Progenitor cell of endocrine pancreas (in vitro differentiated cells): Measurements from ENCODE around the gene SGK1. TPM values are rescaled to one million over a fixed set of nuclear protein-coding genes. Genes with fewer than 3 reads are reported as not detected.

Experiments used
- DNase-seq: peaks from one replicate; pipeline ENCODE4 v3.0.0; 2021; ENCODE audit warnings: low spot score; ENCODE audit not compliant: unreplicated experiment
- H3K27ac Mint-ChIP-seq: 2 replicates; pipeline ENCODE4 v1.8.0; 2021; ENCODE audit warnings: mild to moderate bottlenecking, moderate library complexity, mixed read lengths
- H3K27me3 Mint-ChIP-seq: 2 replicates; pipeline ENCODE4 v1.8.0; 2021; ENCODE audit warnings: mixed read lengths
- H3K36me3 Mint-ChIP-seq: 2 replicates; pipeline ENCODE4 v1.8.0; 2022; ENCODE audit warnings: mixed read lengths; ENCODE audit not compliant: insufficient read depth
- H3K4me1 Mint-ChIP-seq: 2 replicates; pipeline ENCODE4 v1.8.0; 2021; ENCODE audit warnings: low read depth, mixed read lengths
- H3K4me3 Mint-ChIP-seq: 2 replicates; pipeline ENCODE4 v1.8.0; 2021; ENCODE audit warnings: low read depth, mild to moderate bottlenecking, moderate library complexity, mixed read lengths
- H3K9me3 Mint-ChIP-seq: 2 replicates; pipeline ENCODE4 v1.8.0; 2021; ENCODE audit warnings: low read depth, mixed read lengths
- total RNA-seq: library from RNA; stranded (reverse); gene quantifications from 2 replicates; pipeline ENCODE4 v1.2.1, GENCODE V29; 2021
- TF ChIP-seq, protein P1 (sequence below): fragments of 200-600 bp; sonication (generic); IDR thresholded peaks from one replicate; pipeline ENCODE4 v1.5.0; 2021; ENCODE audit warnings: antibody characterized with exemption, mild to moderate bottlenecking; ENCODE audit not compliant: unreplicated experiment

SGK1 gene
- total RNA-seq, 1 donor from 2014 or later = 13.9 TPM

DNA sequence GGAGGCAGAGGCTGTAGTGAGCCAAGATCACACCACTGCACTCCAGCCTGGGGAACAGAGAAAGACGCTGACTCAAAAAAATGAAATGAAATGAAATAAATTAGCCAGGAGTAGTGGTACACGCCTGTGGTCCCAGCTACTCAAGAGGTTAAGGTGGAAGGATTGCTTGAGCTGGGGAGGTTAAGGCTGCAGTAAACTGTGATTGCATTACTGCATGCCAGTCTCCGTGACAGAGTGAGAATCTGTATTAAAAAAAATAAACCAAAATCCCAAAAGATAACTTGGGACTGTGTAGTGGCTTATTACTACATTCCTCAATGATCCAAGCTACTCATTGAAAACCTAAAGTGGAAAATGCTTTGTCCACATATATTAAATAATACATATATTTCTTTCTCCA lies 87.0 kb downstream of the SGK1 start:
- no peaks in the 10 kb centered on the region for H3K4me1 Mint-ChIP-seq

DNA sequence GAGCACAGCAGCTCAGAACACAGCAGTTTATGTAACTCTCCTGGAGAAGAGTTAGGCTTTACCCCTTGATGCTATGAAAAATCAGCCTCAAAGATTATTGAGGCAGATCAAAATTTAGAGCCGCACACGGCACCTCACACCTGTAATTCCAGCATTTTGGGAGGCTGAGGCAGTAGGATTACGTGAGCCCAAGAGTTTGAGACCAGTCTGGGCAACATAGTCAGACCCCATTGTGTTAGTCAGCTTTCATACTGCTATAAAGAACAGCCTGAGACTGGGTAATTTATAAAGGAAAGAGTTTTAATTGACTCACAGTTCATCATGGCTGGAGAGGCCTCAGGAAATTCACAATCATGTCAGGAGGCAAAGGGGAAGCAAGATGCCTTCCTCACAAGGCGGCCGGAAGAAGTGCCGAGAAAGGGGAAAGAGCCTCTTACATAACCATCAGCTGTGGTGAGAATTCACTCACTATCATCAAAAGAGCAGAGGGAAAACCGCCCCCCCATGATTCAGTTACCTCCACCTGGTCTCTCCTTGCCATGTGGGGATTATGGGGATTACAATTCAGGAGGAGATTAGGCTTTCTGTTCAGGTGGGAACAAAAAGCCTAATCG lies 87.7 kb downstream of the SGK1 start:
- DNase-seq = no peak
- Mint-ChIP-seq H3K36me3 (no peaks in the 10 kb centered on the region), H3K4me3 (no peak overlapping the region), H3K27me3 (no peaks in the 10 kb centered on the region), H3K27ac (no peak overlapping the region), H3K9me3 (no peaks in the 10 kb centered on the region), H3K4me1 (no peaks in the 10 kb centered on the region)
- TF ChIP-seq, protein P1, sequence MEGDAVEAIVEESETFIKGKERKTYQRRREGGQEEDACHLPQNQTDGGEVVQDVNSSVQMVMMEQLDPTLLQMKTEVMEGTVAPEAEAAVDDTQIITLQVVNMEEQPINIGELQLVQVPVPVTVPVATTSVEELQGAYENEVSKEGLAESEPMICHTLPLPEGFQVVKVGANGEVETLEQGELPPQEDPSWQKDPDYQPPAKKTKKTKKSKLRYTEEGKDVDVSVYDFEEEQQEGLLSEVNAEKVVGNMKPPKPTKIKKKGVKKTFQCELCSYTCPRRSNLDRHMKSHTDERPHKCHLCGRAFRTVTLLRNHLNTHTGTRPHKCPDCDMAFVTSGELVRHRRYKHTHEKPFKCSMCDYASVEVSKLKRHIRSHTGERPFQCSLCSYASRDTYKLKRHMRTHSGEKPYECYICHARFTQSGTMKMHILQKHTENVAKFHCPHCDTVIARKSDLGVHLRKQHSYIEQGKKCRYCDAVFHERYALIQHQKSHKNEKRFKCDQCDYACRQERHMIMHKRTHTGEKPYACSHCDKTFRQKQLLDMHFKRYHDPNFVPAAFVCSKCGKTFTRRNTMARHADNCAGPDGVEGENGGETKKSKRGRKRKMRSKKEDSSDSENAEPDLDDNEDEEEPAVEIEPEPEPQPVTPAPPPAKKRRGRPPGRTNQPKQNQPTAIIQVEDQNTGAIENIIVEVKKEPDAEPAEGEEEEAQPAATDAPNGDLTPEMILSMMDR = no peak

More for the DNA sequence above, 87.0 kb downstream of the SGK1 start:
- no peak overlapping the region for H3K27ac Mint-ChIP-seq
- no peaks in the 10 kb centered on the region for H3K9me3 Mint-ChIP-seq
- H3K27me3 Mint-ChIP-seq = no peaks in the 10 kb centered on the region
- no peaks in the 10 kb centered on the region for H3K36me3 Mint-ChIP-seq
- TF ChIP-seq, protein P1 = no peak
- H3K4me3 Mint-ChIP-seq = no peak overlapping the region
- DNase-seq = no peak

DNA sequence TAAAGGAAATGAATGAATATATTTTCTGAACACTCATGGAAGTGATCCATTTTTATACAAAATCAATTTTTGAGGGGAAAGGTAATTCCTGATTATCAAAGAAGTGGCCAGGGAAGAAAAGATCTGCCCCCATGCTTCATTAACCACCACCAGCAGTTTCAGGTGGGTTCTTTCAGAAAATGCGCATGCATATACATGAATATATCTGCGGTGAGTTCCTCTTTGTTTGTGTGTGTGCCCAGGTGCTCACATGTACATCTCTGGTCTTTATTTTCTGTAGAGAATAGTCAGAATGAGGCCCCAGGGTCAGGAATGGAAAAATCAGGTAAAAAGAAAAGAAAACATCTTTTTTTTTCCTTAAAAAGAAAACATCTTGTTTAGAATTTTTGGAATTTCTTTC lies 88.4 kb downstream of the SGK1 start:
- H3K9me3 Mint-ChIP-seq = no peaks in the 10 kb centered on the region
- TF ChIP-seq, protein P1 = no peak
- no peak overlapping the region for H3K4me3 Mint-ChIP-seq
- no peak for DNase-seq
- no peaks in the 10 kb centered on the region for H3K27me3 Mint-ChIP-seq
- no peak overlapping the region for H3K27ac Mint-ChIP-seq
- H3K4me1 Mint-ChIP-seq = no peaks in the 10 kb centered on the region
- H3K36me3 Mint-ChIP-seq = no peaks in the 10 kb centered on the region

DNA sequence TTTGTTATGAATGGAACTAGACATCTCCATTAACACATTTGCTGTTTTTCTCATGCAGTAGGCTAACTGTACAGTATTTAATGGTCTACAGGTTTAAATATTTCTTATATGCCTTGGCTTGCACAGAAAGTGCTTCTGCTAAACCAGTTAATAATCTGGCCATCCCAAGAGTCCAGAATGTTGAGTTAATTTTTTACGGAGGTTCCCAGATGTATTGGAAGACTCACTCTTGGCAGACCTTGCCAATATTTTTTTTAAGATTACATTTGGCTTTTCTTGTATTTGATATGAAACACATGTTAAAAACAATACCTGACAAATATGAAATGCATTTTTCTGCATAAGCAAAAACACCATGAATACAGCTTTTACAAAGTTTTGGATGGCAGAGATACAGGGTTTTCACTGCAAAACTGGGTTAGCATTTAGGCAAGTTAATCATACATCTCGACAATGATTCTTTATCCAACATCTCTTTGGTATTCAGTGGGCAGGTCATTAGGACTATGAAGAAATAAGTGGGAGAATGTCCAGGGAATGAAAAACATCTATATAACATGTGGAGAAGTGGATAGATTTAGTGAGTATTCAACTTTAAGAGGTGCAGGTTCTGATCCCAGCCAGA lies 94.0 kb downstream of the SGK1 start:
- H3K27ac Mint-ChIP-seq = no peak overlapping the region
- peaks cover 4% of the 10 kb centered on the region for H3K4me1 Mint-ChIP-seq
- no peaks in the 10 kb centered on the region for H3K36me3 Mint-ChIP-seq

DNA sequence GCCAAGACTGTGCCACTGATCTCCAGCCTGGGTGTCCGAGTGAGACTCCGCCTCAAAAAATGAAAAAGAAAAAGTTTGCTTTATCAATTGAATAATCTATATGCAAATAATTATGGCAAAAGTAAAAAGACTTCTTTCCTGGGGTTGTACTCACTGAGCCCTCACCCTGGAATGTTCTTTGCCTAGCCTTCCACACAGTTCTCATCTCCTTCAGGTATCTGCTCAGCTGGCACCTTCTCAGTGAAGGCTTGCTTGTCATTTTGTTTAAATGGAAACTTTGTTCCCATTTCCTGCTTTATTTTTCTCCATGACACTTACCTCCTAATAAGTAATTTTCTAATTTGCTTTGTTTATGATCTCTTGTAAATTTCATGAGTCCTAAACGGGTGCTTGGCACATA lies 96.7 kb downstream of the SGK1 start:
- Mint-ChIP-seq H3K4me3 (no peak overlapping the region), H3K4me1 (peaks cover 4% of the 10 kb centered on the region), H3K27me3 (no peaks in the 10 kb centered on the region), H3K36me3 (no peaks in the 10 kb centered on the region), H3K9me3 (peaks cover 6% of the 10 kb centered on the region), H3K27ac (no peak overlapping the region)
- no peak for DNase-seq
- TF ChIP-seq, protein P1 = no peak

More for the DNA sequence above, 94.0 kb downstream of the SGK1 start:
- Mint-ChIP-seq H3K9me3 (no peaks in the 10 kb centered on the region), H3K4me3 (no peak overlapping the region), H3K27me3 (no peaks in the 10 kb centered on the region)
- DNase-seq = no peak
- TF ChIP-seq, protein P1 = no peak
